Activated CD4-positive, alpha-beta memory T cell treated with anti-CD3 and anti-CD28 coated beads, Interleukin-2, amount 10 ng/mL, durations not matched to agents 7 days and 5 days (primary cell): ENCODE results near the gene SLC35D3. TPM values are rescaled to one million over a fixed set of nuclear protein-coding genes. Genes with fewer than 3 reads are reported as not detected.

Experiments
- total RNA-seq, 2 experiments: library from RNA; stranded (reverse); gene quantifications; one replicate each; pipeline ENCODE4 v1.2.3, GENCODE V29; 2021

Gene SLC35D3
- total RNA-seq, 2 experiments from 2014 or later, result 0.13 TPM; not detected in 1

Other genes with a start within 250 kb of the SLC35D3 start
- 10 to 100 TPM; 25.4 to 25.9 TPM for gene MAP3K5, start 129.8 kb upstream of the SLC35D3 start, total RNA-seq
- 1 to 10 TPM; 4.5 to 4.8 TPM for gene PEX7, start 99.7 kb upstream of the SLC35D3 start, total RNA-seq
- not detected for gene IL20RA, start 122.7 kb downstream of the SLC35D3 start, total RNA-seq